K562 (cell line): Measurements from ENCODE around the gene UBE2C. TPM values are rescaled to one million over a fixed set of nuclear protein-coding genes. Genes with fewer than 3 reads are reported as not detected.

Experiments
- BHLHE40 ChIP-seq: IDR thresholded peaks from 2 replicates; pipeline ENCODE4 v1.6.1; 2011; ENCODE audit warnings: low read length, improper control_type of control experiment
- CXXC5 ChIP-seq: fragments of 250-450 bp; sonication (Bioruptor Pico); IDR thresholded peaks from 2 replicates; pipeline ENCODE4 v1.8.0; 2022; ENCODE audit warnings: inconsistent platforms, mild to moderate bottlenecking, moderate library complexity
- FIP1L1 ChIP-seq: fragments of 200-400 bp; formaldehyde crosslinking; IDR thresholded peaks from 2 replicates; pipeline ENCODE4 v1.6.1; 2018; ENCODE audit warnings: mild to moderate bottlenecking, low read depth, low read length; ENCODE audit not compliant: poor library complexity, severe bottlenecking
- GATAD2B ChIP-seq: fragments of 450-650 bp; IDR thresholded peaks from 2 replicates; pipeline ENCODE4 v1.6.1; 2017; ENCODE audit warnings: mild to moderate bottlenecking, borderline replicate concordance
- HMGXB4 ChIP-seq: sonication (generic); formaldehyde crosslinking; IDR thresholded peaks from 2 replicates; pipeline ENCODE4 v1.8.1; 2023; ENCODE audit warnings: mild to moderate bottlenecking, missing genetic modification reagents
- KDM4B ChIP-seq, 2 experiments: fragments of 450-650 bp in 1 of 2; sonication (generic) in 1 of 2; IDR thresholded peaks; 2 replicates each; pipeline ENCODE4 v1.6.1; 2016 to 2017; ENCODE audit warnings: borderline replicate concordance in 2 of 2, antibody characterized with exemption in 1 of 2, low read depth in 1 of 2, mild to moderate bottlenecking in 1 of 2
- MGA ChIP-seq: fragments of 450-650 bp; IDR thresholded peaks from 2 replicates; pipeline ENCODE4 v1.6.1; 2016; ENCODE audit warnings: mild to moderate bottlenecking, moderate library complexity
- PHTF2 ChIP-seq: fragments of 250-450 bp; sonication (Bioruptor Pico); IDR thresholded peaks from 2 replicates; pipeline ENCODE4 v1.5.0; 2021; ENCODE audit warnings: mild to moderate bottlenecking
- POLR2A ChIP-seq: fragments of 450-650 bp; conservative IDR thresholded peaks from 2 replicates; pipeline ENCODE4 v1.6.1; 2016
- POLR2G ChIP-seq: fragments of 200-400 bp; formaldehyde crosslinking; IDR thresholded peaks from 2 replicates; pipeline ENCODE4 v1.6.1; 2017; ENCODE audit warnings: low read depth, mild to moderate bottlenecking, antibody characterized with exemption, low read length, moderate library complexity
- POLR3G ChIP-seq: IDR thresholded peaks from 2 replicates; pipeline ENCODE4 v1.6.1; 2011; ENCODE audit not compliant: insufficient read length, insufficient replicate concordance; ENCODE audit errors: extremely low read depth
- RAD21 ChIP-seq, 2 experiments: fragments of 250-450 bp in 1 of 2; fragments of 450-650 bp in 1 of 2; sonication (Bioruptor Pico) in 1 of 2; formaldehyde crosslinking in 1 of 2; IDR thresholded peaks in 1 of 2; conservative IDR thresholded peaks in 1 of 2; 2 replicates each; pipeline versions ENCODE4 v1.4.0 to v1.8.0; 2020 to 2022; ENCODE audit warnings: mild to moderate bottlenecking in 2 of 2, moderate library complexity in 1 of 2
- RCOR1 ChIP-seq, 2 experiments: IDR thresholded peaks; 2 replicates each; pipeline ENCODE4 v1.6.1; 2012; ENCODE audit warnings: low read depth in 2 of 2, low read length in 2 of 2, borderline replicate concordance in 1 of 2, improper control_type of control experiment in 1 of 2
- SMARCC2 ChIP-seq: fragments of 450-650 bp; IDR thresholded peaks from 2 replicates; pipeline ENCODE4 v1.6.1; 2017; ENCODE audit warnings: antibody characterized with exemption, moderate library complexity, mild to moderate bottlenecking, low read depth
- polyA plus RNA-seq, 8 experiments: library from polyadenylated mRNA; depleted of rRNA in 4 of 8; stranded (reverse) in 5 of 8; unstranded in 3 of 8; fragments of >200 nt; fragmentation: Nextera tagmentation in 2 of 8; fragmentation: Illumina TruSeq in 1 of 8; extraction: Ambion mirVana in 2 of 8; extraction: Trizol in 1 of 8; gene quantifications; 2 replicates each; pipeline versions ENCODE4 v1.2.1 to v1.2.3, GENCODE V29; 2011 to 2014; ENCODE audit warnings: inconsistent platforms in 1 of 8, missing spikeins in 1 of 8
- total RNA-seq, 7 experiments: library from RNA; depleted of rRNA in 6 of 7; stranded (reverse); fragments of >200 nt in 6 of 7; fragmentation: Illumina TruSeq in 2 of 7; extraction: Trizol in 2 of 7; gene quantifications; 2 replicates each; pipeline versions ENCODE4 v1.2.1 to v1.2.3, GENCODE V29; 2011 to 2021; ENCODE audit warnings: low replicate concordance in 1 of 7

Gene UBE2C
- total and polyA plus RNA-seq, 9 of the 15 experiments (the other 6 are each of a cell fraction or from before 2014, with no cell fraction given), result 0.51 to 1.6 (median 0.69) TPM

- TF ChIP-seq MGA (0 out of 2 replicates have a peak, but pooled peaks have one; percentile 13), RAD21 (CRISPR knock-in tag; conservative IDR thresholded peaks at IDR 0.05 in 1 of 2, IDR thresholded peaks at IDR 0.05 in 1 of 2) (peak in 1 of 2 experiments; percentile 47; a peak in 2 of 4 replicates), POLR2G (no peak), KDM4B (IDR thresholded peaks at IDR 0.05; ENCODE audit: borderline replicate concordance in 2 of 2, low read depth in 1 of 2) (no peak), PHTF2 (CRISPR knock-in tag) (no peak), RCOR1 (IDR thresholded peaks at IDR 0.05; ENCODE audit: borderline replicate concordance in 1 of 2, low read depth in 2 of 2, low read length in 2 of 2) (peak in 1 of 2 experiments; percentile 43; a peak in 1 of 4 replicates), BHLHE40 (peak; percentile 43; the same call in 1 of the 2 replicates), GATAD2B (no peak), POLR2A (no peak), HMGXB4 (CRISPR knock-in tag) (no peak), FIP1L1 (peak; percentile 28), SMARCC2 (no peak), CXXC5 (CRISPR knock-in tag) (no peak), POLR3G (no peak)
Measured at GRCh38 chr20:45823949-45824835, 11.7 kb downstream of the UBE2C start (continued).
